ENCODE results near the gene G6PD.
A peak's percentile ranks its signal among the peaks of the same experiment; 100 is the strongest.
"Not testable (repeated sequence)": the region's sequence is repeated elsewhere in the genome, so short reads cannot be mapped to it uniquely, and the experiment has no call there.

G6PD gene

DNA sequence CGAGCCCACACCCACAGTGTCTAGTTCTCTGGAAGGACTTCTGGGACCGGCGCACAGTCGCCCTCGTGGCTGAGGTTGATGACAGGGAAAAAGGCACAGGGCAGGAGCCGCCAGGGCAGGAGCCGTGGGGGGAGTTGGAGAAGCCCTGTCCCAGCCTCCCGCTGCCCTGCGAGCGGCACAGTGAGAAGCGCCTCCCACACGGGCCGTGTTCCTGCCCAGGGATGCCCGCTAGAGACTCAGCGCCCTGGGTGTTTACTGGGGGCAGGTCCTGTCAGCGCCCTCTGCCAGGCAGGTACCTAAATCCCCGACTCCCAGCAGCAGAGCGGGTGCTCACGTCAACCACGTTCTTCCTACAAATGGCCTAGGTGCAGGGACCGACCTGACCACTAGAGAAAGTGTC lies 12.2 kb upstream of the G6PD start:
- H3K4me1 ChIP-seq (ENCODE audit: control extremely low read depth in 1 of 4, control insufficient read depth in 4 of 4, insufficient read depth in 4 of 4, low read length in 3 of 4); H3K4me3 ChIP-seq (ENCODE audit: control insufficient read depth in 1 of 7, extremely low read depth in 1 of 7, insufficient read depth in 4 of 7, low read depth in 2 of 7, low read length in 6 of 7); DNase-seq; POLR2A ChIA-PET; H3K36me3 ChIP-seq (ENCODE audit: control insufficient read depth in 4 of 4, insufficient read depth in 4 of 4, low read length in 3 of 4); H3K9me3 ChIP-seq (ENCODE audit: control extremely low read depth in 1 of 5, control insufficient read depth in 4 of 5, insufficient read depth in 2 of 5, low read depth in 1 of 5, low read length in 4 of 5); H3K27me3 ChIP-seq (replicated peaks in 2 of 5; ENCODE audit: control insufficient read depth in 4 of 5, insufficient read depth in 5 of 5, low read length in 4 of 5); CTCF ChIA-PET; H3K27ac ChIP-seq (ENCODE audit: insufficient read depth in 1 of 2, low read depth in 1 of 2, low read length in 2 of 2, poor library complexity in 1 of 2, severe bottlenecking in 2 of 2): not testable (repeated sequence)
- WGBS (ENCODE audit: insufficient coverage): no CpG with 5 or more reads among the region's 21 CpGs

DNA sequence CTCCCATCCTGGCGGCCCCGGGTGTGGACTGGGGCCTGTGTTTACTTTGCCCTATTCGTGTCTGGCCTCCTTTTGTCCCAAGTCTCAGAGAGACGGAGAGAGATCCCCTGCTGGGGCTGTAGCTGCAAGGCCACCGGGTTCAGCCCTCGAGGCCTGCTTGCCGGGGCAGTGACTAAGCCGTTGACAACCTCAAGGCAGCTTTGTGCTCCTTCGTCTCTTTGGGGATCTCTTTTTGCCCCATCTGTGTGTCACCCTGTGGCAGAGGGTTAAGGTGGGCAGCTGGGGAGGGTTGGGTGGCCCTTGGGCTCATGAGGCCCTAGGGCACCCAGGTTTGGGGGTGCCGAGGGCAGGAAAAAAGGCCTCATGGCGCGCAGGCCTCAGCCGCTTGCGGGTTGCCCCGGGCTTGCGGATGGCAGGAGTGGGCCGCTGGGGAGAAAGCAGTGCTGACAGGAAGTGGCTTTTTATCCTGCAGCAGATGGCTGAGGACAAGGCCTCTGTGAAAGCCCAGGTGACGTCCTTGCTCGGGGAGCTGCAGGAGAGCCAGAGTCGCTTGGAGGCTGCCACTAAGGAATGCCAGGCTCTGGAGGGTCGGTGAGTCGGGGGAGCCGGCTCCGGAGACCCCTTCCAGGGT lies 11.5 kb upstream of the G6PD start:
- peaks cover 0 to 15% (median 6%) of the 10 kb centered on the region in 4 experiments for H3K36me3 ChIP-seq (ENCODE audit: control insufficient read depth in 4 of 4, insufficient read depth in 4 of 4, low read length in 3 of 4)
- H3K4me1 ChIP-seq (ENCODE audit: control extremely low read depth in 1 of 4, control insufficient read depth in 4 of 4, insufficient read depth in 4 of 4, low read length in 3 of 4); H3K4me3 ChIP-seq (ENCODE audit: control insufficient read depth in 1 of 7, extremely low read depth in 1 of 7, insufficient read depth in 4 of 7, low read depth in 2 of 7, low read length in 6 of 7); H3K9me3 ChIP-seq (ENCODE audit: control extremely low read depth in 1 of 5, control insufficient read depth in 4 of 5, insufficient read depth in 2 of 5, low read depth in 1 of 5, low read length in 4 of 5); H3K27me3 ChIP-seq (replicated peaks in 2 of 5; ENCODE audit: control insufficient read depth in 4 of 5, insufficient read depth in 5 of 5, low read length in 4 of 5); H3K27ac ChIP-seq (ENCODE audit: insufficient read depth in 1 of 2, low read depth in 1 of 2, low read length in 2 of 2, poor library complexity in 1 of 2, severe bottlenecking in 2 of 2); DNase-seq; POLR2A ChIA-PET; CTCF ChIA-PET: not testable (repeated sequence)
- no CpG with 5 or more reads among the region's 24 CpGs for WGBS (ENCODE audit: insufficient coverage)

DNA sequence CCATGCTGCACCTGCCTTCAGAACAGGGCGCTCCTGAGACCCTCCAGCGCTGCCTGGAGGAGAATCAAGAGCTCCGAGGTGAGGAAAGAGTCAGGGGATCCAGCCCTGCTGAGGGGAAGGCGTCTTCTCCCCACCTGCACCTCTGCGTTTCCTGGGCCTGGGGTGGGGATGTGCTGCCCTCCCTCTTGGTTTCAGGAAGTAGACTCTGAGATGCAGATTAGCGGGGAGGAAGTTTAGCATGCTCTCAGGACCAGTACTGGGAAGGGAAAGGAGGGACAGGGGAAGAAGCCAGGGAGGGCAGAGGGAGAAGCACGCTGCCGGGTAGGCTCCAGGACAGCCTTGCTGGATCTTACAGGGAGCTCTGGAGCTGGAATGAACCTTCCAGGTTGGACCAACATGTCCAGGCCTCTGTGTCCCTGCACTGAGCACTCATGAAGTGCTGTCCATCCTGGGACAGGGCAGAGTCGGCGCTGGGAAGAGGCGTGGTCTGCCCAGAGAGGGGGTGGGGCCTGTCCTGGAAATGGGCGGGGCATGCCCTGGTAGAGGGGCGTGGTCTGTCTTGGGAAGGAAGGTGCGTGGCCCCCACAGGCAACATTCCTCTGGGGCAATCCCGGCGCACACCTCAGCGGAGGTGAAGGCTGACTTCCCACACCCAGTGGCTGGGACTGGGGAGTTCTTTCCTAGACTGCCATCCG lies 5.6 kb upstream of the G6PD start:
- H3K4me3 ChIP-seq (ENCODE audit: control insufficient read depth in 1 of 7, extremely low read depth in 1 of 7, insufficient read depth in 4 of 7, low read depth in 2 of 7, low read length in 6 of 7); DNase-seq; H3K27ac ChIP-seq (ENCODE audit: insufficient read depth in 1 of 2, low read depth in 1 of 2, low read length in 2 of 2, poor library complexity in 1 of 2, severe bottlenecking in 2 of 2); CTCF ChIA-PET; H3K9me3 ChIP-seq (ENCODE audit: control extremely low read depth in 1 of 5, control insufficient read depth in 4 of 5, insufficient read depth in 2 of 5, low read depth in 1 of 5, low read length in 4 of 5); POLR2A ChIA-PET; H3K27me3 ChIP-seq (replicated peaks in 2 of 5; ENCODE audit: control insufficient read depth in 4 of 5, insufficient read depth in 5 of 5, low read length in 4 of 5): not testable (repeated sequence)
- WGBS (ENCODE audit: insufficient coverage): 80% methylated on average over 1 of the region's 18 CpGs
- peaks cover 0 to 20% (median 10%) of the 10 kb centered on the region in 4 experiments for H3K36me3 ChIP-seq (ENCODE audit: control insufficient read depth in 4 of 4, insufficient read depth in 4 of 4, low read length in 3 of 4)
- H3K4me1 ChIP-seq (ENCODE audit: control extremely low read depth in 1 of 4, control insufficient read depth in 4 of 4, insufficient read depth in 4 of 4, low read length in 3 of 4): peaks cover 0 to 13% (median 5%) of the 10 kb centered on the region in 4 experiments

DNA sequence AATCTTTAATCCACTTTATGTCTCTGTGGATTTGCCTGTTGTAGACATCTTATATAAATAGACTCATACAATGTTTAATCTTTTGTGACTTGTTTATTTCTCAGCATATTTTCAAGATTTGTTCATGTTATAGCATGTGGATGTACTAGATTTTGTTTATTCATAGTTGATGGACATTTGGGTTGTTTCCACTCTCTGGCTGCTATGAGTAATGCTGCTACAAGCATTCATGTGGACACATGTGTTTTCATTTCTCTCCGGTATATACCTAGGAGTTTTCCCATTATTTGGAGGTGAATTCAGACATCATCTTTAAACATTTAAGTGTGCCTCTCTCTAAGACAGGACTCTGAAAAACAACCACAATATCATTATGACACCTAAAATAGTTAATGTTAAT lies 3.1 kb upstream of the G6PD start:
- ChIA-PET POLR2A (no interaction called here), CTCF (no interaction called here)
- DNase-seq: no peak
- H3K9me3 ChIP-seq (ENCODE audit: control extremely low read depth in 1 of 5, control insufficient read depth in 4 of 5, insufficient read depth in 2 of 5, low read depth in 1 of 5, low read length in 4 of 5): peaks cover 0 to 8% (median 0%) of the 10 kb centered on the region in 5 experiments
- no peaks in the 10 kb centered on the region for H3K27me3 ChIP-seq (replicated peaks in 2 of 5; ENCODE audit: control insufficient read depth in 4 of 5, insufficient read depth in 5 of 5, low read length in 4 of 5)
- H3K36me3 ChIP-seq (ENCODE audit: control insufficient read depth in 4 of 4, insufficient read depth in 4 of 4, low read length in 3 of 4): peaks cover 0 to 21% (median 7%) of the 10 kb centered on the region in 4 experiments
- no CpG with 5 or more reads among the region's 1 CpG for WGBS (ENCODE audit: insufficient coverage)
- no peak overlapping the region for H3K27ac ChIP-seq (ENCODE audit: insufficient read depth in 1 of 2, low read depth in 1 of 2, low read length in 2 of 2, poor library complexity in 1 of 2, severe bottlenecking in 2 of 2)
- H3K4me3 ChIP-seq (ENCODE audit: control insufficient read depth in 1 of 7, extremely low read depth in 1 of 7, insufficient read depth in 4 of 7, low read depth in 2 of 7, low read length in 6 of 7): no peak overlapping the region
- peaks cover 0 to 29% (median 20%) of the 10 kb centered on the region in 4 experiments for H3K4me1 ChIP-seq (ENCODE audit: control extremely low read depth in 1 of 4, control insufficient read depth in 4 of 4, insufficient read depth in 4 of 4, low read length in 3 of 4)

DNA sequence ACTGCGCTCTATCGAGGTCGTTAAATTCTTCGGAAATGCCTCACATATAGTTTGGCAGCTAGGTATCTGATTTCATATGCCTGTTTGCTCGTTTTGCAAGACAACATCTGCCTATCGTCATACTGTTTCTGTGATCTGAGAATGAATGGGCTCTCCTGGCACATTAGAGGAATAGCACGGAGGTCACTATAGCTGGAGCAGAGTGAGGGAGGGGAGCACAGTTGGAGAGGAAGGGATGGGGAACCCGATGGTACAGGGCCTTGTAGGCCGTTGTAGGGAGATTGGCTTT lies 1.3 kb upstream of the G6PD start:
- CTCF ChIA-PET: no interaction called here
- Histone ChIP-seq H3K27me3 (replicated peaks in 2 of 5; ENCODE audit: control insufficient read depth in 4 of 5, insufficient read depth in 5 of 5, low read length in 4 of 5) (no peaks in the 10 kb centered on the region), H3K36me3 (ENCODE audit: control insufficient read depth in 4 of 4, insufficient read depth in 4 of 4, low read length in 3 of 4) (peaks cover 0 to 11% (median 4%) of the 10 kb centered on the region in 4 experiments), H3K4me1 (ENCODE audit: control extremely low read depth in 1 of 4, control insufficient read depth in 4 of 4, insufficient read depth in 4 of 4, low read length in 3 of 4) (peaks cover 0 to 47% (median 36%) of the 10 kb centered on the region in 4 experiments), H3K4me3 (ENCODE audit: control insufficient read depth in 1 of 7, extremely low read depth in 1 of 7, insufficient read depth in 4 of 7, low read depth in 2 of 7, low read length in 6 of 7) (peak overlapping the region; percentile 68 to 89 (median 77)), H3K27ac (ENCODE audit: insufficient read depth in 1 of 2, low read depth in 1 of 2, low read length in 2 of 2, poor library complexity in 1 of 2, severe bottlenecking in 2 of 2) (peak overlapping the region; percentile 74 to 89), H3K9me3 (ENCODE audit: control extremely low read depth in 1 of 5, control insufficient read depth in 4 of 5, insufficient read depth in 2 of 5, low read depth in 1 of 5, low read length in 4 of 5) (peaks cover 0 to 8% (median 0%) of the 10 kb centered on the region in 5 experiments)
- POLR2A ChIA-PET: no interaction called here
- no peak for DNase-seq
- WGBS (ENCODE audit: insufficient coverage): 44% methylated on average over 8 of the region's 9 CpGs

DNA sequence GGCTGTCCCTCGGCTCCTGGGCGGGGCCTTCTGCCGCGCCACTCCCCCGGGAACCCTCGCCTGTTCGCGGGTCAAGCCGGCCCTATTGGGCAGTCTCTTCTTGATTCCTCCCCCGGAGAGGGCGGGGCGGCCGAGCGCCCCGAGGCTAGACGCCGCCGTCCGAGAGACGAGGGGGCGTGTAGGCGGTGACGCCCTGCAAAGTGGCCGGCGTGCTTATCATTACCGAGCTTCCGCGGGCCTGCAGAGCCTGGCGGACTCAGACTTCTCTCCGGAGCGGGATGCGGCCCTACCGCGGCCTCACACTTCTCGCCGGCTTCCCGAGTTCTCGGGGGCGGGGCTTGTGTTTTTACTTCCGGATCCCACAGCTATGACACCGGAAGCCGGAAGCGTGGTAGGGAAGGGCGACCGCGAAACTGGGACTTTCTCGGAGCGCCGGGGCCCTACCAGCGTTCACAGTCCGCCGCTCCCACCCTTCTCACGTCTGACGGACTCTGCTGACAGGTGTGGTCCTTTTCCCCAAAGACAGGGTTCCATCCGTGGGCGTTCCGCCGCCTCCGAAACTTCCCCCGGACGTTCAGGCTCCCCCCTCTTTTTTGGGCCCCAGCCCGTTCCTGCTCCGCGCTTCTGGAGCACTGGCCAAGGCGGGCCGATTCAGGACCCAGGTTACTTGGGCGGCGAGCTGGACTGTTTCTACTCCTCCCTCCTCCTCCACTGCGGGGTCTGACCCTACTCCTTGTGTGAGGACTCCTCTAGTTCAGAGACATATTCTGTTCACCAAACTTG lies 790 bp upstream of the G6PD start, which contains the start of gene IKBKG:
IKBKG (plus strand) TSS at position 376 of the 783 bp plus-strand sequence. CDS start 4,383 bp downstream, outside the sequence.
- ChIA-PET CTCF (no interaction called here), POLR2A (no interaction called here)
- WGBS (ENCODE audit: insufficient coverage): 36% methylated on average over 57 of the region's 69 CpGs

More for the DNA sequence above, 790 bp upstream of the G6PD start, which contains the start of gene IKBKG:
- Histone ChIP-seq H3K36me3 (ENCODE audit: control insufficient read depth in 4 of 4, insufficient read depth in 4 of 4, low read length in 3 of 4) (peaks cover 0 to 9% (median 4%) of the 10 kb centered on the region in 4 experiments), H3K4me3 (ENCODE audit: control insufficient read depth in 1 of 7, extremely low read depth in 1 of 7, insufficient read depth in 4 of 7, low read depth in 2 of 7, low read length in 6 of 7) (peak within 1 kb of the TSS; percentile 68 to 89 (median 77)), H3K4me1 (ENCODE audit: control extremely low read depth in 1 of 4, control insufficient read depth in 4 of 4, insufficient read depth in 4 of 4, low read length in 3 of 4) (peaks cover 1 to 52% (median 41%) of the 10 kb centered on the region in 4 experiments), H3K27me3 (replicated peaks in 2 of 5; ENCODE audit: control insufficient read depth in 4 of 5, insufficient read depth in 5 of 5, low read length in 4 of 5) (no peaks in the 10 kb centered on the region), H3K9me3 (ENCODE audit: control extremely low read depth in 1 of 5, control insufficient read depth in 4 of 5, insufficient read depth in 2 of 5, low read depth in 1 of 5, low read length in 4 of 5) (peaks cover 0 to 8% (median 0%) of the 10 kb centered on the region in 5 experiments), H3K27ac (ENCODE audit: insufficient read depth in 1 of 2, low read depth in 1 of 2, low read length in 2 of 2, poor library complexity in 1 of 2, severe bottlenecking in 2 of 2) (peak within 1 kb of the TSS; percentile 74 to 89)
- DNase-seq: peak; percentile 85 to 92 (median 89)
